ENCODE data around the gene FLRT2.

FLRT2 gene

GRCh38 chr14:85618390-85618789, 88.4 kb downstream of the FLRT2 start:
- DNase-seq (ENCODE audit: low spot score), result no peak
- in situ Hi-C loops (cut with MboI; ENCODE audit: low sequenced_read_pairs, unreplicated experiment), result no loop called here
- TF ChIP-seq CTCF (IDR thresholded peaks at IDR 0.05; ENCODE audit: borderline replicate concordance, control extremely low read depth, extremely low read depth, insufficient read depth, missing control alignments), result no peak

GRCh38 chr14:85618978-85619377, 89.0 kb downstream of the FLRT2 start:
- in situ Hi-C loops (cut with MboI; ENCODE audit: low sequenced_read_pairs, unreplicated experiment), result no loop called here
- TF ChIP-seq CTCF (IDR thresholded peaks at IDR 0.05; ENCODE audit: borderline replicate concordance, control extremely low read depth, extremely low read depth, insufficient read depth, missing control alignments), result no peak

GRCh38 chr14:85619851-85620250, 89.9 kb downstream of the FLRT2 start:
- no peak for DNase-seq (ENCODE audit: low spot score)
- TF ChIP-seq CTCF (IDR thresholded peaks at IDR 0.05; ENCODE audit: borderline replicate concordance, control extremely low read depth, extremely low read depth, insufficient read depth, missing control alignments), result no peak

More at GRCh38 chr14:85618978-85619377, 89.0 kb downstream of the FLRT2 start:
- no peak for DNase-seq (ENCODE audit: low spot score)

GRCh38 chr14:85620947-85621346, 91.0 kb downstream of the FLRT2 start:
- no peak for DNase-seq (ENCODE audit: low spot score)
- TF ChIP-seq CTCF (IDR thresholded peaks at IDR 0.05; ENCODE audit: borderline replicate concordance, control extremely low read depth, extremely low read depth, insufficient read depth, missing control alignments), result no peak
- in situ Hi-C loops (cut with MboI; ENCODE audit: low sequenced_read_pairs, unreplicated experiment), result no loop called here

More at GRCh38 chr14:85619851-85620250, 89.9 kb downstream of the FLRT2 start:
- in situ Hi-C loops (cut with MboI; ENCODE audit: low sequenced_read_pairs, unreplicated experiment), result no loop called here

- DNase-seq (ENCODE audit: low spot score), result no peak
- in situ Hi-C loops (cut with MboI; ENCODE audit: low sequenced_read_pairs, unreplicated experiment), result no loop called here
- no peak for TF ChIP-seq CTCF (IDR thresholded peaks at IDR 0.05; ENCODE audit: borderline replicate concordance, control extremely low read depth, extremely low read depth, insufficient read depth, missing control alignments)
These were observed 92.2 kb downstream of the FLRT2 start for GRCh38 chr14:85622106-85622505.

GRCh38 chr14:85622986-85623685, 93.2 kb downstream of the FLRT2 start:
- TF ChIP-seq CTCF (IDR thresholded peaks at IDR 0.05; ENCODE audit: borderline replicate concordance, control extremely low read depth, extremely low read depth, insufficient read depth, missing control alignments), result no peak
- DNase-seq (ENCODE audit: low spot score), result no peak

More at GRCh38 chr14:85622986-85623685, 93.2 kb downstream of the FLRT2 start:
- in situ Hi-C loops (cut with MboI; ENCODE audit: low sequenced_read_pairs, unreplicated experiment), result no loop called here

Measured in GM13976 (cell line).